ENCODE data around the gene CAMKV. TPM values are rescaled to one million over a fixed set of nuclear protein-coding genes. Genes with fewer than 3 reads are reported as not detected.
"Not testable (repeated sequence)": the region's sequence is repeated elsewhere in the genome, so short reads cannot be mapped to it uniquely, and the experiment has no call there.

The CAMKV gene
- 1 to 10 TPM; 1.6 to 1.7 TPM for total RNA-seq

DNA sequence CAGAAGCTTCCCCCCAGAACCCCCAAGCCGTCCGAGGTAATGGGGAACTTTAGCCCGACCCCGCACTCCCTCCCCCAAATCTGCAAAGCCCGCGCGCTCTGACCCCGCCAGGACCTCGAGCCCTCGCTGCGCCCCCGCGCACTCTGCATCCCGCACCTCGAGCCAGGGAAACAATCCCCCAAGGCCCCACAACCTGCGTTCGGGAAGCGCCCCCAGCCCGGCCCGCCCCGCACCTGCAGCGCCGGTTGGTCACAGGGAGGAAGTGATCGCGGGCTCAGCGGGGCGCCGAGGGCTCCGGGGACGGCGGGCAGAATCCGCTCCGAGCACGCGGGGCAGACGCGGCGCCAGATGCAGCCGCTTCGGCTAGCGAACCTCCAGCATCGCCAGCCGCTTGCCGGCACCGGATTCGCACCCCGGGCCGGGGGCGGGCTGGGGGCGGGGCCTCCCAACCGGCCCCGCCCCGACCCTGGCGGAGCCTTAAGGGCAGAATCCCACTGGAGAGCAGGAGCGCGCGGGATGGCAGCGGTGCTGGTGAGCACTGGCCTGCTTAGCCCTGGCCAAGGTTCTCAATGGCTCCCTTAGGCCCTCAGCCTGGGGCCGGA lies at the start of gene CAMKV:
TSS of gene CAMKV (minus strand) at position 382 of the 602 bp plus-strand sequence. CDS start 7,518 bp downstream, outside the sequence.
- peaks cover 40% of the 10 kb centered on the region for H3K27me3 Mint-ChIP-seq
- no peaks in the 10 kb centered on the region for H3K9me3 Mint-ChIP-seq
- DNase-seq, result peak; percentile 56
- no peaks in the 10 kb centered on the region for H3K36me3 Mint-ChIP-seq
- H3K27ac Mint-ChIP-seq, result no peak within 1 kb of the TSS
- peak within 1 kb of the TSS; percentile 32 for H3K4me3 Mint-ChIP-seq
- H3K4me1 Mint-ChIP-seq, result peaks cover 3% of the 10 kb centered on the region

DNA sequence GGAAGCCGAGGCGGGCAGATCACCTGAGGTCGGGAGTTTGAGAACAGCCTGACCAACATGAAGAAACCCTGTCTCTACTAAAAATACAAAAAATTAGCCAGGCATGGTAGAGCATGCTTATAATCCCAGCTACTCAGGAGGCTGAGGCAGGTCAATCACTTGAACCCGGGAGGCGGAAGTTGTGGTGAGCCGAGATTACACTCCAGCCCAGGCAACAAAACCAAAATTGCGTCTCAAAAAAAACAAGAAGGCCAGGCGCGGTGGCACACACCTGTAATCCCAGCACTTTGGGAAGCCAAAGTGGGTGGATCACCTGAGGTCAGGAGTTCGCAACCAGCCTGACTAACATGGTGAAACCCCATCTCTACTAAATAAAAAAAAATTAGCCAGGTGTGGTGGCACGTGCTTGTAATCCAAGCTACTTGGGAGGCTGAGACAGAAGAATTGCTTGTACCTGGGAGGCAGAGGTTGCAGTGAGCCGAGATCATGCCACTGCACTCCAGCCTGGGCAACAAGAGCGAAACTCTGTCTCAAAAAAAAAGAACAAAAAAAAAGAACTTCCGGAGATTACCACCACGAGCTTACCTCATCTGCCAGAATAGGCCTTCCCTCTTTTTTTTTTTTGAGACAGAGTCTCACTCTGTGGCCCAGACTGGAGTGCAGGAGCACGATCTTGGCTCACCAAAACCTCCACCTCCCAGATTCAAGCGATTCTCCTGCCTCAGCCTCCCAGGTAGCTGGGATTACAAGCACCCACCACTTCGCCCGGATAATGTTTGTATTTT lies 48.3 kb upstream of the CAMKV start:
- H3K27me3 Mint-ChIP-seq, H3K27ac Mint-ChIP-seq, H3K4me1 Mint-ChIP-seq, H3K36me3 Mint-ChIP-seq, H3K4me3 Mint-ChIP-seq, H3K9me3 Mint-ChIP-seq, DNase-seq: not testable (repeated sequence)

DNA sequence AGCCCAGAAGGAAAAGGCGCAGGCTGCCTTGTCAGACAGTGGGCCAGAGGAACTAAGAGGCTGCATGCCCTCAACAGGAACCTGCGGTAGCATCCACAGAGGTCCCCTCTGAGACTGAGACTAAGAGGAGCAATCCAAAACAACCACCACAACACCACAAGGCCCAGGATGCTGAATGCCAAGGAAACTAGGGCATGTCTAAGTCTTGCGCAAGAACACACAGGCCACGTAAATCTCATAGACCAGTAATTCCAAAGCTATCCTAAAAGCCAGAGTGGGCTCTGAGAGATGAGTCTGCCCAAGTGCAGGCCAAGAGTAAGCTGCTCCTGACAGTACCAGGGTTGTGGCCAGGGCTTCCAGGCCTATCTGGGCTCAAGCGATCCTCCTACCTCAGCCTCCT lies 47.0 kb upstream of the CAMKV start:
- DNase-seq, result no peak
- Mint-ChIP-seq H3K27me3 (no peaks in the 10 kb centered on the region), H3K4me3 (no peak overlapping the region), H3K4me1 (no peaks in the 10 kb centered on the region), H3K27ac (no peak overlapping the region), H3K9me3 (no peaks in the 10 kb centered on the region), H3K36me3 (peaks cover 1% of the 10 kb centered on the region)

- H3K9me3 Mint-ChIP-seq, result no peaks in the 10 kb centered on the region
These were observed 45.2 kb upstream of the CAMKV start for GRCh38 chr3:49914906-49915305.

GRCh38 chr3:49912881-49913281 lies 43.2 kb upstream of the CAMKV start:
- Mint-ChIP-seq H3K27me3 (no peaks in the 10 kb centered on the region), H3K4me3 (no peak overlapping the region), H3K4me1 (no peaks in the 10 kb centered on the region), H3K36me3 (peaks cover 3% of the 10 kb centered on the region), H3K27ac (no peak overlapping the region), H3K9me3 (no peaks in the 10 kb centered on the region)
- no peak for DNase-seq

More at GRCh38 chr3:49914906-49915305, 45.2 kb upstream of the CAMKV start:
- Mint-ChIP-seq H3K27me3 (no peaks in the 10 kb centered on the region), H3K4me3 (no peak overlapping the region), H3K27ac (no peak overlapping the region), H3K36me3 (peaks cover 3% of the 10 kb centered on the region), H3K4me1 (no peaks in the 10 kb centered on the region)
- no peak for DNase-seq

GRCh38 chr3:49911611-49912010 lies 41.9 kb upstream of the CAMKV start:
- DNase-seq, result no peak
- peaks cover 2% of the 10 kb centered on the region for H3K36me3 Mint-ChIP-seq
- H3K9me3 Mint-ChIP-seq, result no peaks in the 10 kb centered on the region
- H3K4me1 Mint-ChIP-seq, result peaks cover 1% of the 10 kb centered on the region
- no peak overlapping the region for H3K27ac Mint-ChIP-seq
- H3K4me3 Mint-ChIP-seq, result no peak overlapping the region
- no peaks in the 10 kb centered on the region for H3K27me3 Mint-ChIP-seq

GRCh38 chr3:49911124-49911420 lies 41.4 kb upstream of the CAMKV start:
- Mint-ChIP-seq H3K27me3 (no peaks in the 10 kb centered on the region), H3K4me3 (no peak overlapping the region), H3K9me3 (no peaks in the 10 kb centered on the region), H3K27ac (no peak overlapping the region), H3K4me1 (peaks cover 7% of the 10 kb centered on the region), H3K36me3 (peaks cover 2% of the 10 kb centered on the region)
- DNase-seq, result no peak

DNA sequence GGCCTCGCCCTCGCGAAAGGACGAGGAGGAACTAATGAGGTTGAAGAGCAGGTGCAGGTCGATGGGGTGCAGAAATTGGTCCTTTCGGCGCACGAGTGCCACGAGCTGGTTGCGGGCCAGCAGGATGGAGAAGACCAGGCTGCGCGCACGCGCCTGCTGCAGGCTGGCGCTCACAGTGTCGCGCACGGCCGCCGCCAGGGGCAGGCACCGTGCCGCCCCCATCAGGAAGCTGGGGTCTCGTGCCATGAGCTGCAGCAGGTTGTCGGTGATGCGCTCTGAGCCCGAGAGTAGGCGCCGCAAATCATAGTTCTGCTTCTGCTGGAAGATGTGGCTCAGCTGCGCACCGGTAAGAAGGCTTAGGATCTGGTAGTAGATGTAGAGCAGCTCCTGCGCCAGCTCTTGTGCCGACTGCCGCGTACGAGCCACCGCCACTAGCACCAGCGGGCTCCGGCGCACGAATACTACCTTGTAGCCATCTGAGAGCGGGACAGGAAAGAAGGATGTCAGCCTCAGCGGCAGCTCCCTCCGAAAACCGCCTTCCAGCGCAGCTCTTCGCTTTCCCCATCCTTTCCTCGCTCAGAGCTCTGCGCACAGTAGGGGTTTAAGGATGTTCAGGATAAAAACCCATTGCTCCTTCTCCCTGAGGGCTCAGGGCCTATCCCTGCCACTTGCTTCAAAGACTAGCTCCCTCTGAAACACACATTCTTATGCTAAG lies 40.9 kb upstream of the CAMKV start:
- Mint-ChIP-seq H3K9me3 (no peaks in the 10 kb centered on the region), H3K4me1 (peaks cover 11% of the 10 kb centered on the region), H3K27me3 (no peaks in the 10 kb centered on the region), H3K4me3 (no peak overlapping the region), H3K27ac (no peak overlapping the region), H3K36me3 (peaks cover 4% of the 10 kb centered on the region)
- DNase-seq, result no peak

DNA sequence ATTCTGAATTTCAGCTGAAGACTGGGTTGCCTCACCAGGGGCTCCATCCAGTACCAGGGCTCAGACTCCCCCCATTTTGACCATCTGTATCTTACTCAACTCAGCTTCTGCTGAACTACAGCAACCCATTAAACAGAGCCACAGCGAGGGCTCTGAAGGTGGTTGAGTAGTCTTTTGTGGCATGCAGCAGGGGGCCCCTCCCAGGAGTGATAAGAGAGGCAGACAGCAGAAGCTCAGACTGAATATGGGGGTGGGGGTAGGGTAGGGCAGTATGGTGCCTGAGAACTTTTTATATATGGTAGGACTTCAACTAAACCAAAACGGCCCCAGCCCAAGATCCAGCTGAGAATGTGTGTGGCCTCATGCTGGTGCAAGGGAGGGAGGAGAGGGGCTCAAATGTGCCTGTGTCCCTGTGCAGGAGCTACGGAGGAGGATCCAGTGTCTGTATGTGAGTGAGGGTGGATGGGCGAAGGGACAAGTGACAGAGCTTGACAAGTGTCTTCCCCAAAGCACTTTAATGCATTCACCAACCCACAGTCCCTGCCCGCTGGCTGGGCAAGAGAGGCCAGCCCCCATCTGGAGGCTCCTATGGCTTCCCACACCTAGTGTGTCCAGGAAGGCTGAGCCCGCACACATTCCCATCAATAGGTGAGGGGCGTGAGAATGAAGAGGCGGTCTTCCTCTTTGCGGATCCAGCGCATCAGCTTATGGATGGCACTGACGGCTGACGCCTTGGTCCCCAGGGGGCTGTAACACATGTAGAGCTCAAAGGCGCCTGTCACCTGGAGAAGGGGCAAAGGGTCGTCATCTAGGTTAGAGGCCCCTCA lies 38.9 kb upstream of the CAMKV start:
- DNase-seq, result no peak
- no peaks in the 10 kb centered on the region for H3K9me3 Mint-ChIP-seq
- H3K4me3 Mint-ChIP-seq, result no peak overlapping the region
- no peaks in the 10 kb centered on the region for H3K27me3 Mint-ChIP-seq
- peaks cover 4% of the 10 kb centered on the region for H3K36me3 Mint-ChIP-seq
- no peak overlapping the region for H3K27ac Mint-ChIP-seq
- peaks cover 17% of the 10 kb centered on the region for H3K4me1 Mint-ChIP-seq

GRCh38 chr3:49906073-49906743 lies 36.5 kb upstream of the CAMKV start:
- Mint-ChIP-seq H3K36me3 (peaks cover 4% of the 10 kb centered on the region), H3K9me3 (no peaks in the 10 kb centered on the region), H3K4me3 (peak overlapping the region; percentile 32), H3K4me1 (peaks cover 17% of the 10 kb centered on the region), H3K27ac (peak overlapping the region; percentile 56), H3K27me3 (no peaks in the 10 kb centered on the region)
- peak; percentile 59 for DNase-seq

DNA sequence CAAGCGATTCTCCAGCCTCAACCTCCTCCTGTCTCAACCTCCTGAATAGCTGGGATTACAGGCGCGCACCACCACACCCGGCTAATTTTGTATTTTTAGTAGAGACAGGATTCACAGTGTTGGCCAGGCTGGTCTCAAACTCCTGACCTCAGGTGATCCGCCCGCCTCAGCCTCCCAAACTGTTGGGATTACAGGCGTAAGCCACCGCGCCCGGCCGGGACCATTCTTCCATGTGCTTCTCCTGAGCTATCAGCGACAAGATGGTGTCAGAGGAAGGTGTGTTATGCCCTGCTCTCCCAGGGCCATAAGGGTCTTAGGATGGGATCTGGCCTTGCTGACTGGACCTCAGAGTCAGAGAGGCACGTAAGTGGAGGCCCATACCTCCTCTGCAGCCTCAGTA lies 34.7 kb upstream of the CAMKV start:
- H3K27me3 Mint-ChIP-seq, H3K9me3 Mint-ChIP-seq, DNase-seq, H3K36me3 Mint-ChIP-seq: not testable (repeated sequence)
- H3K27ac Mint-ChIP-seq, result peak overlapping the region; percentile 90
- H3K4me1 Mint-ChIP-seq, result peaks cover 17% of the 10 kb centered on the region
- peak overlapping the region; percentile 89 for H3K4me3 Mint-ChIP-seq

- Mint-ChIP-seq H3K4me3 (peak within 1 kb of the TSS; percentile 89), H3K27me3 (no peaks in the 10 kb centered on the region), H3K27ac (peak within 1 kb of the TSS; percentile 90), H3K4me1 (peaks cover 17% of the 10 kb centered on the region), H3K36me3 (peaks cover 2% of the 10 kb centered on the region), H3K9me3 (no peaks in the 10 kb centered on the region)
- peak; percentile 94 for DNase-seq
These were observed 34.0 kb upstream of the CAMKV start, which contains the start of gene MST1R for GRCh38 chr3:49903451-49904424. MST1R (minus strand) TSS chr3:49903873; CDS start chr3:49903609, 264 bp downstream.

GRCh38 chr3:49902511-49903345 lies 33.0 kb upstream of the CAMKV start:
- H3K4me1 Mint-ChIP-seq, result peaks cover 17% of the 10 kb centered on the region
- H3K4me3 Mint-ChIP-seq, result no peak overlapping the region
- DNase-seq, result no peak
- H3K9me3 Mint-ChIP-seq, result no peaks in the 10 kb centered on the region
- H3K36me3 Mint-ChIP-seq, result peaks cover 2% of the 10 kb centered on the region
- no peaks in the 10 kb centered on the region for H3K27me3 Mint-ChIP-seq
- no peak overlapping the region for H3K27ac Mint-ChIP-seq
